Osteocyte (in vitro differentiated cells): ENCODE data around the gene PHETA2. TPM values are rescaled to one million over a fixed set of nuclear protein-coding genes. Genes with fewer than 3 reads are reported as not detected.

Experiments
- DNase-seq: peaks from one replicate; pipeline ENCODE4 v3.0.0; 2021; ENCODE audit warnings: mixed read lengths; ENCODE audit not compliant: unreplicated experiment; ENCODE audit errors: extremely low spot score
- H3K27ac Mint-ChIP-seq: one replicate; pipeline ENCODE4 v1.8.0; 2021; ENCODE audit warnings: mild to moderate bottlenecking, mixed read lengths; ENCODE audit not compliant: unreplicated experiment
- H3K27me3 Mint-ChIP-seq: one replicate; pipeline ENCODE4 v1.8.0; 2021; ENCODE audit warnings: mixed read lengths; ENCODE audit not compliant: unreplicated experiment
- H3K36me3 Mint-ChIP-seq: one replicate; pipeline ENCODE4 v1.8.0; 2021; ENCODE audit warnings: mixed read lengths; ENCODE audit not compliant: unreplicated experiment
- H3K4me1 Mint-ChIP-seq: one replicate; pipeline ENCODE4 v1.8.0; 2021; ENCODE audit warnings: mixed read lengths; ENCODE audit not compliant: unreplicated experiment
- H3K4me3 Mint-ChIP-seq: one replicate; pipeline ENCODE4 v1.8.0; 2021; ENCODE audit warnings: mild to moderate bottlenecking, moderate library complexity, mixed read lengths; ENCODE audit not compliant: unreplicated experiment
- H3K9me3 Mint-ChIP-seq: one replicate; pipeline ENCODE4 v1.8.0; 2021; ENCODE audit warnings: mixed read lengths; ENCODE audit not compliant: unreplicated experiment
- total RNA-seq: library from RNA; stranded (reverse); gene quantifications from 2 replicates; pipeline ENCODE4 v1.2.1, GENCODE V29; 2021
- TF ChIP-seq, protein P1 (sequence below): fragments of 200-600 bp; sonication (generic); IDR thresholded peaks from 2 replicates; pipeline ENCODE4 v1.5.0; 2021; ENCODE audit warnings: antibody characterized with exemption, mild to moderate bottlenecking, moderate library complexity

PHETA2 gene
- total RNA-seq, 1 donor from 2014 or later: not detected

DNA sequence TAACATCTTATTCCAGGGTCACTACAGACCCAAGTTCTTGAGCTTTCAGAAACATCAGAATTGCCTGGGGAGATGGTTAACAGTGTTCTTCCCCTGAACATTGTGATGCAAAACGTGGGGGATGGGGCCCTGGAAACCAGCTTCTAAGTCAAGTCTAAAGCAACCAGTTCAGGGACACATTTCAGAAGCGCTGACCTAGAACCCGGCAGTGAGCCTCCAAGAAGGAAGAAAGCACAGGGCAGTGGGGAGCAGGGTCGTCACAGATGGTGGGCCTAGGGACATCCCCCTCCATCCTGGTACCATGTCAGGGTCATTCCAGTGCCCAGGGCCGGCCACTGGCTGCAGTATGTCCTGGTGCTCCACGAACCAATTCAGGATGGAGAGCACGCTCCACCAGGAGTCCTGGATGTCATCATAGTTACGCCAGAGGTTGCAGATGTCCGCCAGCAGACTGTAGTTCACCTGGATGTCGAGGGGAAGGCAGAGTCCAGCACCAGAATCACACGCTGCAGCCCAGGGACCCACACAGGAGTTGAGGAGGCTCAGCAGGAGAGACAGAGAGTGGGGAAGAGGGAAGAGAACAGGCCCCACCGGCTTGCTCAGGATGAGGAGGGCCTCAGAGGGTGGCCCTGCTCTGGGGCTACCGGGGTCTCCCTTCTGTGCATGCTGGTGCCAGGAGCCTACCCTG lies 8.5 kb upstream of the PHETA2 start:
- Mint-ChIP-seq H3K36me3 (peaks cover 7% of the 10 kb centered on the region), H3K9me3 (no peaks in the 10 kb centered on the region), H3K4me1 (peaks cover 8% of the 10 kb centered on the region), H3K4me3 (no peak overlapping the region), H3K27me3 (no peaks in the 10 kb centered on the region), H3K27ac (no peak overlapping the region)
- TF ChIP-seq, protein P1, sequence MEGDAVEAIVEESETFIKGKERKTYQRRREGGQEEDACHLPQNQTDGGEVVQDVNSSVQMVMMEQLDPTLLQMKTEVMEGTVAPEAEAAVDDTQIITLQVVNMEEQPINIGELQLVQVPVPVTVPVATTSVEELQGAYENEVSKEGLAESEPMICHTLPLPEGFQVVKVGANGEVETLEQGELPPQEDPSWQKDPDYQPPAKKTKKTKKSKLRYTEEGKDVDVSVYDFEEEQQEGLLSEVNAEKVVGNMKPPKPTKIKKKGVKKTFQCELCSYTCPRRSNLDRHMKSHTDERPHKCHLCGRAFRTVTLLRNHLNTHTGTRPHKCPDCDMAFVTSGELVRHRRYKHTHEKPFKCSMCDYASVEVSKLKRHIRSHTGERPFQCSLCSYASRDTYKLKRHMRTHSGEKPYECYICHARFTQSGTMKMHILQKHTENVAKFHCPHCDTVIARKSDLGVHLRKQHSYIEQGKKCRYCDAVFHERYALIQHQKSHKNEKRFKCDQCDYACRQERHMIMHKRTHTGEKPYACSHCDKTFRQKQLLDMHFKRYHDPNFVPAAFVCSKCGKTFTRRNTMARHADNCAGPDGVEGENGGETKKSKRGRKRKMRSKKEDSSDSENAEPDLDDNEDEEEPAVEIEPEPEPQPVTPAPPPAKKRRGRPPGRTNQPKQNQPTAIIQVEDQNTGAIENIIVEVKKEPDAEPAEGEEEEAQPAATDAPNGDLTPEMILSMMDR: no peak
- DNase-seq: peak; percentile 77

DNA sequence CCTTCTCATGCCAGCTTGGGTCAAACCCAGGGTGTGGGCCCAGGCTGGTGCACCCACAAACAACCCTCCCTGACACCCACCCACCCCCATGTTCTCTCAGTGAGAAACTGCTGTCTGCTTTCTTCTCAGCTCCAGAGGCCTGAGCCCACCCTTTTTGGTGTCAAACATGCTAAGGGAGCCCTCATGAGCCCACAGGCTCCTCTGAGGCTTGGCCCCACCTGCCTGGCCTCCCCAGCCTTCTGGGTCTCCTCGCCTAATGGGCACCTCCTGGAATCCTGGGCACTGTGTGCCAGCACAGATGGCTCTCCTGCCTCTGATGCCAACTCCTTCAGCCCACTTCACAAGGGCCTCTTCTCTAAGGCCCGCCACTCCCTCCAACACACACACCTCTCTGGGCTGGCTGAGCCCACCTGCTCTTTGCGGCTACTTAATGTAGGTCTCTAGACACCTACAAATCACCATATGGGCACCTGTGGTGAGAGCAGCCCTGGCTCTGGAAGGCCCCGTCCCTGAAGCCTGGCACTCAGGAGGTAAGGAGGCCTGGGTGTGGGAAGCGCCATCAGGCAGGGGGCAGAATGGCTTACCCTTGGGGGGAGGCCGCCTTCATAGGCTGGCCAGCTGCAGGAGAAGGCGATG lies 7.8 kb upstream of the PHETA2 start:
- no peaks in the 10 kb centered on the region for H3K9me3 Mint-ChIP-seq
- DNase-seq: peak; percentile 70
- H3K36me3 Mint-ChIP-seq: peaks cover 5% of the 10 kb centered on the region
- H3K27me3 Mint-ChIP-seq: no peaks in the 10 kb centered on the region
- no peak overlapping the region for H3K4me3 Mint-ChIP-seq
- TF ChIP-seq, protein P1: no peak
- peaks cover 13% of the 10 kb centered on the region for H3K4me1 Mint-ChIP-seq
- no peak overlapping the region for H3K27ac Mint-ChIP-seq

GRCh38 chr22:42066937-42067336 lies 7.1 kb upstream of the PHETA2 start:
- H3K27me3 Mint-ChIP-seq: no peaks in the 10 kb centered on the region
- H3K27ac Mint-ChIP-seq: no peak overlapping the region
- DNase-seq: peak; percentile 80
- no peak overlapping the region for H3K4me3 Mint-ChIP-seq
- no peaks in the 10 kb centered on the region for H3K9me3 Mint-ChIP-seq
- TF ChIP-seq, protein P1: no peak
- peaks cover 19% of the 10 kb centered on the region for H3K4me1 Mint-ChIP-seq
- peaks cover 5% of the 10 kb centered on the region for H3K36me3 Mint-ChIP-seq

GRCh38 chr22:42067671-42068251 lies 6.3 kb upstream of the PHETA2 start:
- DNase-seq: no peak
- Mint-ChIP-seq H3K27ac (no peak overlapping the region), H3K4me1 (peaks cover 19% of the 10 kb centered on the region), H3K4me3 (no peak overlapping the region), H3K27me3 (no peaks in the 10 kb centered on the region), H3K9me3 (no peaks in the 10 kb centered on the region), H3K36me3 (peaks cover 5% of the 10 kb centered on the region)
- TF ChIP-seq, protein P1: no peak

- H3K9me3 Mint-ChIP-seq: no peaks in the 10 kb centered on the region
Measured at GRCh38 chr22:42068291-42068690, 5.8 kb upstream of the PHETA2 start.

More at GRCh38 chr22:42068291-42068690, 5.8 kb upstream of the PHETA2 start:
- Mint-ChIP-seq H3K27ac (no peak overlapping the region), H3K4me1 (peaks cover 19% of the 10 kb centered on the region), H3K36me3 (peaks cover 5% of the 10 kb centered on the region), H3K27me3 (no peaks in the 10 kb centered on the region), H3K4me3 (no peak overlapping the region)
- no peak for DNase-seq
- TF ChIP-seq, protein P1: no peak
